ENCODE results near the gene TMPRSS9. TPM values are rescaled to one million over a fixed set of nuclear protein-coding genes. Genes with fewer than 3 reads are reported as not detected.

TMPRSS9 gene
- total RNA-seq, 1 experiment from 2014 or later: not detected

- ChIA-PET POLR2A (ENCODE audit: low non-redundant PET) (no interaction called here), CTCF (no interaction called here)
- no TSS peak for BruUV-seq (replicated peaks)
- intact Hi-C loops (cut with micrococcal nuclease; ENCODE audit: unreplicated experiment): no loop called here
- Histone ChIP-seq H3K27me3 (replicated peaks; ENCODE audit: insufficient read depth, low read depth, low read length, poor library complexity) (peaks cover 22% of the 10 kb centered on the region), H3K27ac (ENCODE audit: low read depth, low read length, poor library complexity, severe bottlenecking) (no peak overlapping the region), H3K36me3 (ENCODE audit: insufficient read depth, low read length, poor library complexity, severe bottlenecking) (no peaks in the 10 kb centered on the region), H3K4me1 (ENCODE audit: insufficient read depth, low read length, poor library complexity, severe bottlenecking) (no peaks in the 10 kb centered on the region), H3K9me3 (ENCODE audit: low read depth, low read length, poor library complexity, severe bottlenecking) (no peaks in the 10 kb centered on the region), H3K4me3 (ENCODE audit: low read depth, low read length, poor library complexity, severe bottlenecking) (no peak overlapping the region)
- TF ChIP-seq, protein P1, sequence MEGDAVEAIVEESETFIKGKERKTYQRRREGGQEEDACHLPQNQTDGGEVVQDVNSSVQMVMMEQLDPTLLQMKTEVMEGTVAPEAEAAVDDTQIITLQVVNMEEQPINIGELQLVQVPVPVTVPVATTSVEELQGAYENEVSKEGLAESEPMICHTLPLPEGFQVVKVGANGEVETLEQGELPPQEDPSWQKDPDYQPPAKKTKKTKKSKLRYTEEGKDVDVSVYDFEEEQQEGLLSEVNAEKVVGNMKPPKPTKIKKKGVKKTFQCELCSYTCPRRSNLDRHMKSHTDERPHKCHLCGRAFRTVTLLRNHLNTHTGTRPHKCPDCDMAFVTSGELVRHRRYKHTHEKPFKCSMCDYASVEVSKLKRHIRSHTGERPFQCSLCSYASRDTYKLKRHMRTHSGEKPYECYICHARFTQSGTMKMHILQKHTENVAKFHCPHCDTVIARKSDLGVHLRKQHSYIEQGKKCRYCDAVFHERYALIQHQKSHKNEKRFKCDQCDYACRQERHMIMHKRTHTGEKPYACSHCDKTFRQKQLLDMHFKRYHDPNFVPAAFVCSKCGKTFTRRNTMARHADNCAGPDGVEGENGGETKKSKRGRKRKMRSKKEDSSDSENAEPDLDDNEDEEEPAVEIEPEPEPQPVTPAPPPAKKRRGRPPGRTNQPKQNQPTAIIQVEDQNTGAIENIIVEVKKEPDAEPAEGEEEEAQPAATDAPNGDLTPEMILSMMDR (conservative IDR thresholded peaks at IDR 0.05; ENCODE audit: low read depth, low read length): no peak
- TF ChIP-seq EZH2 (IDR thresholded peaks at IDR 0.05; ENCODE audit: borderline replicate concordance, low read depth, low read length, poor library complexity, severe bottlenecking): no peak
- no peak for DNase-seq (ENCODE audit: low spot score)
These were observed 1.4 kb upstream of the TMPRSS9 start for GRCh38 chr19:2358548-2359173.

- intact Hi-C loops (cut with micrococcal nuclease; ENCODE audit: unreplicated experiment): no loop called here
- no peak overlapping the region for H3K4me3 ChIP-seq (ENCODE audit: low read depth, low read length, poor library complexity, severe bottlenecking)
- H3K36me3 ChIP-seq (ENCODE audit: insufficient read depth, low read length, poor library complexity, severe bottlenecking): no peaks in the 10 kb centered on the region
- TF ChIP-seq, protein P1 (conservative IDR thresholded peaks at IDR 0.05; ENCODE audit: low read depth, low read length): no peak
- no peak for TF ChIP-seq EZH2 (IDR thresholded peaks at IDR 0.05; ENCODE audit: borderline replicate concordance, low read depth, low read length, poor library complexity, severe bottlenecking)
- H3K27ac ChIP-seq (ENCODE audit: low read depth, low read length, poor library complexity, severe bottlenecking): no peak overlapping the region
- H3K9me3 ChIP-seq (ENCODE audit: low read depth, low read length, poor library complexity, severe bottlenecking): no peaks in the 10 kb centered on the region
- BruUV-seq (replicated peaks): no TSS peak
- ChIA-PET CTCF (no interaction called here), POLR2A (ENCODE audit: low non-redundant PET) (interaction anchor here (0.5 kb wide), 1 partner anchor 101 kb away, joined by 3 read pairs; no protein-coding TSS in a partner anchor)
- H3K27me3 ChIP-seq (replicated peaks; ENCODE audit: insufficient read depth, low read depth, low read length, poor library complexity): peaks cover 22% of the 10 kb centered on the region
- H3K4me1 ChIP-seq (ENCODE audit: insufficient read depth, low read length, poor library complexity, severe bottlenecking): no peaks in the 10 kb centered on the region
- DNase-seq (ENCODE audit: low spot score): no peak
These were observed 768 bp downstream of the TMPRSS9 start for GRCh38 chr19:2360833-2361232.

DNA sequence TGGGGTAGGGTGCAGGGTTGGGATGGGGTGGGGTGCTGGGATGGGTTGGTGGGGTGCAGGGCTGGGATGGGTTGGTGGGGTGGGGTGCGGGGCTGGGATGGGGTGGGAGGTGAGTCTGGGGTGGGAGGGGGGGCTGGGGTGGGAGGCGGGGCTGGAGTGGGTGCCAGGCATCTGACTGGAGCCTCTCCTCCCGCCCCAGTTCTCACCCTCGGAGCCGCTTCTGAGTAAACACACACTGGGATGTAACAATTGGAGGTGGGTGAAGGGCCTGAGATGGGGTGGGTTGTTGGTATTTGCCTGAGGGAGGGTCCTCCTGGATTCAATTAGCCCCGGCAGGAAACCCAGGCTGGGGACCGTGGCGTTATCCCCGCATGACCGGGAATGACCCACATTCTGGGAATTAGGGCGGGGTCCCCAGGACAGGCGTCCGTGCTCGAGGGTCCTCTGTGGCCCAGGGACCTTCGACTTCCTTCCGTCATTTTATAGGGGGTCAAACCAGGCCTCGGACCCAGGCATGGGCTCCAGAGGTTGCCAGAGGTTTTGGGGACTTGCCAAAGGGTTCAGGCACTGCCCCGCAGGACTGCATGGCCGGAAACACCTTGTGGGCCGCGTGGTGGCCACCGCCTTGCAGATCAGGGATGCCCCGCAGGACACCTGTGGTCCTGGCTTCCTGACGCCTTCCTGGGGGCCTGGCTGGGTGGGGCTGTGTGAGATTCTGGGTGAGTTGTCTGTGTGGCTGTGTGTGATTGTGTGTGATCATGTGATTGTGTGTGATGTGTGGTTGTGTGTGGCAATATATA lies 1.4 kb downstream of the TMPRSS9 start:
- TF ChIP-seq, protein P1 (conservative IDR thresholded peaks at IDR 0.05; ENCODE audit: low read depth, low read length): no peak
- no peak for TF ChIP-seq EZH2 (IDR thresholded peaks at IDR 0.05; ENCODE audit: borderline replicate concordance, low read depth, low read length, poor library complexity, severe bottlenecking)
- H3K36me3 ChIP-seq (ENCODE audit: insufficient read depth, low read length, poor library complexity, severe bottlenecking): no peaks in the 10 kb centered on the region
- no TSS peak for BruUV-seq (replicated peaks)
- no peaks in the 10 kb centered on the region for H3K4me1 ChIP-seq (ENCODE audit: insufficient read depth, low read length, poor library complexity, severe bottlenecking)
- H3K9me3 ChIP-seq (ENCODE audit: low read depth, low read length, poor library complexity, severe bottlenecking): no peaks in the 10 kb centered on the region
- ChIA-PET POLR2A (ENCODE audit: low non-redundant PET) (no interaction called here), CTCF (no interaction called here)
- intact Hi-C loops (cut with micrococcal nuclease; ENCODE audit: unreplicated experiment): no loop called here
- DNase-seq (ENCODE audit: low spot score): no peak
- no peak overlapping the region for H3K4me3 ChIP-seq (ENCODE audit: low read depth, low read length, poor library complexity, severe bottlenecking)
- H3K27me3 ChIP-seq (replicated peaks; ENCODE audit: insufficient read depth, low read depth, low read length, poor library complexity): peaks cover 22% of the 10 kb centered on the region
- H3K27ac ChIP-seq (ENCODE audit: low read depth, low read length, poor library complexity, severe bottlenecking): no peak overlapping the region
